Neural cell (in vitro differentiated cells): ENCODE results near the gene BCAR3. TPM values are rescaled to one million over a fixed set of nuclear protein-coding genes. Genes with fewer than 3 reads are reported as not detected.
A peak's percentile ranks its signal among the peaks of the same experiment; 100 is the strongest.

Experiments used
- H2AFZ ChIP-seq: fragments of 200-600, 300-800 bp; sonication (generic), shearing (Covaris generic); 2 replicates; pipeline ENCODE4 v1.6.0; 2014; ENCODE audit warnings: low read depth, mild to moderate bottlenecking, antibody characterized with exemption, low read length, moderate library complexity
- H3F3A ChIP-seq: fragments of 200-600 bp; shearing (Covaris generic); 2 replicates; pipeline ENCODE4 v1.6.1; 2016; ENCODE audit warnings: mild to moderate bottlenecking, moderate library complexity, mixed read lengths, antibody characterized with exemption, low read length; ENCODE audit not compliant: insufficient read depth, poor library complexity, severe bottlenecking
- H3K27ac ChIP-seq: fragments of 200-600, 300-800 bp; sonication (generic), shearing (Covaris generic); 2 replicates; pipeline ENCODE4 v1.5.1; 2014; ENCODE audit warnings: mild to moderate bottlenecking, low read length, moderate library complexity
- H3K27me3 ChIP-seq: fragments of 300-800, 200-600 bp; sonication (generic), shearing (Covaris generic); 2 replicates; pipeline ENCODE4 v1.6.0; 2014; ENCODE audit warnings: mild to moderate bottlenecking, low read depth, low read length, moderate library complexity; ENCODE audit not compliant: insufficient read depth
- H3K36me3 ChIP-seq: fragments of 300-800, 200-600 bp; sonication (generic), shearing (Covaris generic); 2 replicates; pipeline ENCODE4 v1.5.1; 2014; ENCODE audit warnings: mild to moderate bottlenecking, antibody characterized with exemption, low read length, moderate library complexity; ENCODE audit not compliant: insufficient read depth
- H3K4me2 ChIP-seq: fragments of 300-800, 200-600 bp; sonication (generic), shearing (Covaris generic); 2 replicates; pipeline ENCODE4 v1.6.0; 2014; ENCODE audit warnings: mild to moderate bottlenecking, low read length
- H3K4me3 ChIP-seq: fragments of 300-800, 200-600 bp; sonication (generic), shearing (Covaris generic); 2 replicates; pipeline ENCODE4 v1.5.1; 2014; ENCODE audit warnings: mild to moderate bottlenecking, low read length, moderate library complexity
- H3K79me2 ChIP-seq: fragments of 200-600 bp; shearing (Covaris generic); replicated peaks from 2 replicates; pipeline ENCODE4 v1.6.0; 2014; ENCODE audit warnings: mild to moderate bottlenecking, low read length, moderate library complexity; ENCODE audit not compliant: insufficient read depth
- H3K9ac ChIP-seq: fragments of 300-800, 200-600 bp; sonication (generic), shearing (Covaris generic); 2 replicates; pipeline ENCODE4 v1.6.1; 2016; ENCODE audit warnings: mild to moderate bottlenecking, low read length, mixed read lengths
- H3K9me2 ChIP-seq: fragments of 200-600 bp; shearing (Covaris generic); 2 replicates; pipeline ENCODE4 v1.6.1; 2016; ENCODE audit warnings: mild to moderate bottlenecking, low read length, mixed read lengths; ENCODE audit not compliant: insufficient read depth
- H3K9me3 ChIP-seq: fragments of 200-600, 300-800 bp; sonication (generic), shearing (Covaris generic); 2 replicates; pipeline ENCODE4 v1.6.1; 2016; ENCODE audit warnings: mild to moderate bottlenecking, mixed run types, low read length, moderate library complexity, mixed read lengths
- H4K20me1 ChIP-seq: fragments of 200-600 bp; shearing (Covaris generic); 2 replicates; pipeline ENCODE4 v1.6.1; 2016; ENCODE audit warnings: mild to moderate bottlenecking, mixed run types; ENCODE audit not compliant: insufficient read depth
- EP300 ChIP-seq: fragments of 450-650 bp; conservative IDR thresholded peaks from 2 replicates; pipeline ENCODE4 v1.6.1; 2014; ENCODE audit warnings: antibody characterized with exemption, mild to moderate bottlenecking, moderate library complexity; ENCODE audit not compliant: poor library complexity, severe bottlenecking
- EZH2 ChIP-seq: fragments of 200-600, 300-800 bp; shearing (Covaris generic), sonication (generic); IDR thresholded peaks from 2 replicates; pipeline ENCODE4 v1.6.1; 2014; ENCODE audit warnings: antibody characterized with exemption, low read length, borderline replicate concordance, mild to moderate bottlenecking; ENCODE audit not compliant: insufficient read depth, poor library complexity, severe bottlenecking
- MXI1 ChIP-seq: fragments of 450-650 bp; conservative IDR thresholded peaks from 2 replicates; pipeline ENCODE4 v1.6.1; 2014; ENCODE audit warnings: antibody characterized with exemption, mild to moderate bottlenecking; ENCODE audit not compliant: poor library complexity, severe bottlenecking
- POLR2AphosphoS5 ChIP-seq: IDR thresholded peaks from 2 replicates; pipeline ENCODE4 v1.6.1; 2012
- RAD21 ChIP-seq: fragments of 450-650 bp; conservative IDR thresholded peaks from 2 replicates; pipeline ENCODE4 v1.6.1; 2014; ENCODE audit warnings: antibody characterized with exemption, mild to moderate bottlenecking, moderate library complexity
- SMC3 ChIP-seq: fragments of 450-650 bp; conservative IDR thresholded peaks from 2 replicates; pipeline ENCODE4 v1.6.1; 2014; ENCODE audit warnings: antibody characterized with exemption, mild to moderate bottlenecking, moderate library complexity; ENCODE audit not compliant: poor library complexity
- TAF1 ChIP-seq: IDR thresholded peaks from 2 replicates; pipeline ENCODE4 v1.6.1; 2012; ENCODE audit warnings: low read depth
- polyA plus RNA-seq: library from polyadenylated mRNA; depleted of rRNA; stranded (reverse); fragments of >200 nt; gene quantifications from 2 replicates; pipeline ENCODE4 v1.2.3, GENCODE V29; 2014
- TF ChIP-seq, protein P1 (sequence below): fragments of 450-650 bp; IDR thresholded peaks from 2 replicates; pipeline ENCODE4 v1.5.1; 2014; ENCODE audit warnings: antibody characterized with exemption, mild to moderate bottlenecking, moderate library complexity; ENCODE audit not compliant: poor library complexity, severe bottlenecking
- TF ChIP-seq, protein P2 (sequence below): IDR thresholded peaks from 2 replicates; pipeline ENCODE4 v1.6.1; 2012; ENCODE audit warnings: borderline replicate concordance

Gene BCAR3
- polyA plus RNA-seq, 1 donor from 2014 or later, result 2.5 TPM

GRCh38 chr1:93715529-93716126 lies 34.0 kb upstream of the BCAR3 start:
- Histone ChIP-seq H3K27ac (peak overlapping the region; percentile 82), H3K9ac (peak overlapping the region; percentile 37), H3K9me2 (no peaks in the 10 kb centered on the region), H4K20me1 (no peaks in the 10 kb centered on the region), H2AFZ (no peak overlapping the region), H3K4me3 (peak overlapping the region; percentile 46), H3K36me3 (no peaks in the 10 kb centered on the region), H3K4me2 (no peak overlapping the region), H3K27me3 (no peaks in the 10 kb centered on the region), H3K79me2 (no peaks in the 10 kb centered on the region), H3K9me3 (no peaks in the 10 kb centered on the region), H3F3A (no peaks in the 10 kb centered on the region)
- TF ChIP-seq EP300, result peak; percentile 89
- peak; percentile 16 for TF ChIP-seq SMC3
- TF ChIP-seq RAD21, result peak; percentile 11
- no peak for TF ChIP-seq EZH2
- no peak for TF ChIP-seq MXI1
- TF ChIP-seq TAF1, result no peak
- TF ChIP-seq, protein P1, sequence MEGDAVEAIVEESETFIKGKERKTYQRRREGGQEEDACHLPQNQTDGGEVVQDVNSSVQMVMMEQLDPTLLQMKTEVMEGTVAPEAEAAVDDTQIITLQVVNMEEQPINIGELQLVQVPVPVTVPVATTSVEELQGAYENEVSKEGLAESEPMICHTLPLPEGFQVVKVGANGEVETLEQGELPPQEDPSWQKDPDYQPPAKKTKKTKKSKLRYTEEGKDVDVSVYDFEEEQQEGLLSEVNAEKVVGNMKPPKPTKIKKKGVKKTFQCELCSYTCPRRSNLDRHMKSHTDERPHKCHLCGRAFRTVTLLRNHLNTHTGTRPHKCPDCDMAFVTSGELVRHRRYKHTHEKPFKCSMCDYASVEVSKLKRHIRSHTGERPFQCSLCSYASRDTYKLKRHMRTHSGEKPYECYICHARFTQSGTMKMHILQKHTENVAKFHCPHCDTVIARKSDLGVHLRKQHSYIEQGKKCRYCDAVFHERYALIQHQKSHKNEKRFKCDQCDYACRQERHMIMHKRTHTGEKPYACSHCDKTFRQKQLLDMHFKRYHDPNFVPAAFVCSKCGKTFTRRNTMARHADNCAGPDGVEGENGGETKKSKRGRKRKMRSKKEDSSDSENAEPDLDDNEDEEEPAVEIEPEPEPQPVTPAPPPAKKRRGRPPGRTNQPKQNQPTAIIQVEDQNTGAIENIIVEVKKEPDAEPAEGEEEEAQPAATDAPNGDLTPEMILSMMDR, result no peak
- TF ChIP-seq, protein P2, sequence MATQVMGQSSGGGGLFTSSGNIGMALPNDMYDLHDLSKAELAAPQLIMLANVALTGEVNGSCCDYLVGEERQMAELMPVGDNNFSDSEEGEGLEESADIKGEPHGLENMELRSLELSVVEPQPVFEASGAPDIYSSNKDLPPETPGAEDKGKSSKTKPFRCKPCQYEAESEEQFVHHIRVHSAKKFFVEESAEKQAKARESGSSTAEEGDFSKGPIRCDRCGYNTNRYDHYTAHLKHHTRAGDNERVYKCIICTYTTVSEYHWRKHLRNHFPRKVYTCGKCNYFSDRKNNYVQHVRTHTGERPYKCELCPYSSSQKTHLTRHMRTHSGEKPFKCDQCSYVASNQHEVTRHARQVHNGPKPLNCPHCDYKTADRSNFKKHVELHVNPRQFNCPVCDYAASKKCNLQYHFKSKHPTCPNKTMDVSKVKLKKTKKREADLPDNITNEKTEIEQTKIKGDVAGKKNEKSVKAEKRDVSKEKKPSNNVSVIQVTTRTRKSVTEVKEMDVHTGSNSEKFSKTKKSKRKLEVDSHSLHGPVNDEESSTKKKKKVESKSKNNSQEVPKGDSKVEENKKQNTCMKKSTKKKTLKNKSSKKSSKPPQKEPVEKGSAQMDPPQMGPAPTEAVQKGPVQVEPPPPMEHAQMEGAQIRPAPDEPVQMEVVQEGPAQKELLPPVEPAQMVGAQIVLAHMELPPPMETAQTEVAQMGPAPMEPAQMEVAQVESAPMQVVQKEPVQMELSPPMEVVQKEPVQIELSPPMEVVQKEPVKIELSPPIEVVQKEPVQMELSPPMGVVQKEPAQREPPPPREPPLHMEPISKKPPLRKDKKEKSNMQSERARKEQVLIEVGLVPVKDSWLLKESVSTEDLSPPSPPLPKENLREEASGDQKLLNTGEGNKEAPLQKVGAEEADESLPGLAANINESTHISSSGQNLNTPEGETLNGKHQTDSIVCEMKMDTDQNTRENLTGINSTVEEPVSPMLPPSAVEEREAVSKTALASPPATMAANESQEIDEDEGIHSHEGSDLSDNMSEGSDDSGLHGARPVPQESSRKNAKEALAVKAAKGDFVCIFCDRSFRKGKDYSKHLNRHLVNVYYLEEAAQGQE, result no peak
- TF ChIP-seq POLR2AphosphoS5, result peak; percentile 50

DNA sequence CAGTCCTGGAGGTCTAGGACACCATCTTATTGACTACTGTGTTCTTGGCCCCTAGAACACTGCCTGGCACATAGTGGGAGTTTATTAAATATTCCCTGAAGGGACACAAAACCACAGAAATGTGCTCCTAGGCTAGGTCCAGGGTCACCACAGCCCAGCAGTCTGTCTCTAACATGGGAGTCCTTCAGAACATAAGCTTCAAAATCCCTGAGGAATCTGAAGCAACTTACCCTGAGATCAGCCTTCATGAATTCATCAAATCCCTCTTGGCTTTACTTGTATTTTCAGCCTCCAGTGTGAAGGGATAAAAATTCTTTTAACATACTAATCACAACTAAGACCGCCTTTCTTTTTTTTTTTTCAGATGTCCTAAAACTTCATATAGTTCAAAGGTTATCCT lies 32.7 kb upstream of the BCAR3 start:
- Histone ChIP-seq H3K27ac (no peak overlapping the region), H3K4me3 (no peak overlapping the region), H3K9me2 (no peaks in the 10 kb centered on the region), H2AFZ (no peak overlapping the region), H3F3A (no peaks in the 10 kb centered on the region), H3K9ac (no peak overlapping the region), H3K79me2 (no peaks in the 10 kb centered on the region), H3K9me3 (no peaks in the 10 kb centered on the region), H3K4me2 (no peak overlapping the region), H3K36me3 (no peaks in the 10 kb centered on the region), H3K27me3 (no peaks in the 10 kb centered on the region), H4K20me1 (no peaks in the 10 kb centered on the region)
- TF ChIP-seq SMC3 (no peak), MXI1 (no peak), EZH2 (no peak), TAF1 (no peak), POLR2AphosphoS5 (no peak), EP300 (no peak), RAD21 (no peak)
- TF ChIP-seq, protein P2, result no peak
- TF ChIP-seq, protein P1, result no peak
